GM18868 (cell line): ENCODE measurements around the gene LDB3.
"Not testable (repeated sequence)": the region's sequence is repeated elsewhere in the genome, so short reads cannot be mapped to it uniquely, and the experiment has no call there.

ENCODE experiments used
- ATAC-seq: cut with Tn5 transposase; IDR thresholded peaks from one replicate; pipeline ENCODE4 v1.9.1; 2021; ENCODE audit warnings: mild to moderate bottlenecking, moderate library complexity; ENCODE audit not compliant: unreplicated experiment

Gene LDB3

DNA sequence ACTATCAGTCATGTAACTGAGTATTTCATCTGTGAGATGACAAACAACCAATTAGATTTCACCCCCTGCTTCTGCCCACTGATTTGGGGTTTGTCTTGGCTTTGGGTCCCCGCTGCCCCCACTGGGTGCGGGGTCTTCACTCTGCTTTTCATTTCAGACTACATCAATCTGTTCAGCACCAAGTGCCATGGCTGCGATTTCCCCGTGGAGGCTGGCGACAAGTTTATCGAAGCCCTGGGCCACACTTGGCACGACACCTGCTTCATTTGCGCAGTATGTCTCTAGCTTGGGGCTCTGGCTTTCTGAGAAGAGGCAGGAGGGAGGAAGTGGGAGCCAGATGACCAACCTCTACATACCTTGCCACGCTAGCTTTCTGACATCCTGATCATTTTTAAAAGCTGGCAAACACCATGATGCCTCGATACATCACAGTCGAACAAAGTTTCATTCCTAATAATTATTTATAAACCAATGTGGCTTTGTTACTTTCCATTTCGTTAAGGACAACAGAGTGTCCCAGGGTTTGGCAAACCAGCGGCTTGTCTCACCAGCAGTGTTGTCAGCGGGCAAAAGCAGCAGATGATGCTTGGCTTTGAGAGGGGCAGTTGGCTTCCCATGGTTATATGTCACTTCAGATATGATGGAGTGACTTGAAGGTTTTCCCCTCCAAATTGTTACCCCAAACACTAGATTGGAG is 57.8 kb downstream of the LDB3 start:
- ATAC-seq: no peak

DNA sequence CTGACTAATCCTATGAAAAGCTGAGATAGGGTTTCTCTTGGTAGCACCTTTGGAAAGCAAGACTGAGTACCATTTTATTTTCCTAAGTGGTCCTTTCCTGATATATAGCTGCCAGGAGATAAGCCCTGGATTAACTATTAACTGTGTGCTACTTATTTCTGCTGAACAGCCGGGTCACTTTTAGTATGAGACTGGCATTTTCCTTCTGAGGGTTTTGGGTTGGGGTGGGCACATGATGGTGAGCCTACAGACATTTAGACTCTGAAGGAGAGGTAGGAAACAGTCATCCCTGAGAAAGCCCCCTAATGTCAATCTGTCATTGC is 58.3 kb downstream of the LDB3 start:
- ATAC-seq: no peak

DNA sequence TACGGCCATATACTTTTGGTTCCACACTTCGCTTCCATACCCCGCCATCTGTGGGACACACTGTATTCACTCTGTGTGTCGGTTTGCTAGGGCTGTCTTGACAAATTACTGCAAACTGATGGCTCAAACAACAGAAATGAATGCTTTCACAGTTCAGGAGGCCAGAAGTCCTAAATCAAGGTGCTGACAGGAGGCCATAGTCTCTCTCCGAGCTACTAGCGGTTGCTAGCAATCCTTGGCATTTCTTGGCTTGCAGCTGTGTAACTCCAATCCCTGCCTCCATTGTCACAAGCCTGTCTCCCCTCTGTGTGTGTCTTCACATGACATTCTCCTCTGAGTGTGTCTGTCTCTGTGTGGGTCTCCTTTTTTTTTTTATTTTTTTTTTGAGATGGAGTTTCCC is 59.2 kb downstream of the LDB3 start:
- no peak for ATAC-seq

DNA sequence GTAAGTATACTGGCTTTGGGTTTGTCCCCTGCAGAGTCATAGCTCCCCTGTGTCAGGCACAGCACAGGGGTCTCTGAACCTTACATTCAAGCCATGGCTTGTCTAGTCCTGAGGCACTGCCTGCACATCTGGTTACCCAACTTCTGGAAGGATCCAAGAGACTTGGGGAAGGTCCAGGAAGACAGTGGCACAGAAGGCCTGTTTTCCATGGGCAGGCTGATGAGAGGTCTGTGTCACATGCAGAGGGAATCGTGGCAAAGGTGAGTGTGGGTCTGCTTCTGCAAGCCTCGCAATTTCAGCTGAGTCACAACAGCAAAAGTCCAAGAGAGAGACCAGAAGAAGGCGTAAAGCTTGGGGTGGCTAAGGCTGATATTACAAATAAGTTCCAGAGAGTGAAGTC is 59.7 kb downstream of the LDB3 start:
- no peak for ATAC-seq

DNA sequence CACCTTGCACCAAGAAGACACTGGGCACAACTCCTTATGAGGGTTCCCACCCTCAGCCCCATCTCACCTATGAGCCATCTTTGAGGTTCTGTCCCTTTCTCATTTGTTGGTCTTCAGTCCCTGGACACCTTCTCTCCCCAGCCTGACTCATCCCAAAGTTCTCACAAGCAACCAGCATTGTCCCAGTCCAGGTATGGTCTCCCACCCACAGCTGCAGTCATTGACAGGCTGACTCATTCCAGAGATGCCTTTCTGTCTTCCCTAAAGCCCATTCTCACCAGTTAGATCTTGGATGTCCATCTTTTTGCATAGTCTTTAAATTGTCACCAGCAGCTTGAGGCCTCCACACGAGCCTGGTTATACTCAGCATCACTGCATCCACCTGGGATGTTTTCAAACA is 61.4 kb downstream of the LDB3 start:
- ATAC-seq: no peak

DNA sequence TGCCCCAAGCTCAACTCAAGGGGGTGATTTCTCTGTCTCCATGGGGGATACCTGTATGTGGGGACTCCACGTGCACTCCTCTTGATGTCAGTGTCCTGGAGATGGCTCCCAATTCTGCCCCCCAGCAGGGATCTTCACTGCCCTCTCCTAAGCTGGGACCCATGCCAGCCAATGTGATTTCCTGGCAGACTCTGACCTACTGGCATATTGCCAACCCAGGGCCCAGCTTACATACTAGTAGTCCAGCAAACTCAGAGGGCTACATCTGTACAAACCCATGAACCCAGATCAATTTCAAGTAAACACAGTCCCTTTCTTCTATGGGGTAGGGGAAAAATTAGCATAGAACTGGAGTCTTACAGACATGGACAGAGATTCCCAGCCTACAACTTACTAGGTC is 61.9 kb downstream of the LDB3 start:
- no peak for ATAC-seq

DNA sequence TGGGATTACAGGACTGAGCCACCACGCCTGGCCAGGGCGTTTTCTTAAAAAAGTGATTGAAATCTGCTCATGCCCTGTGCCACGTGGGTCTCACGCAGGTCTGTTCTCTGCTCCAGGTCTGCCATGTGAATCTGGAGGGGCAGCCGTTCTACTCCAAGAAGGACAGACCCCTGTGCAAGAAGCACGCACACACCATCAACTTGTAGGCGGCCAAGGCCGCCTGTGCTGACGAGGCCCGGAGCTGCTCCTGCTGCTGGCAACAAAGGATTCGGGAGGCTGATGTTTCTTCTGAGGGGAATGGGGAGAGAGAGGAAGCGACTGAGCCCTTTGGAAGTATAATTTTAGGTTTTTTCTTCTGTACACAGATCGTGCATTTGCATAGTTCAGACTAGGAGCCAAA is 64.5 kb downstream of the LDB3 start:
- ATAC-seq: no peak

DNA sequence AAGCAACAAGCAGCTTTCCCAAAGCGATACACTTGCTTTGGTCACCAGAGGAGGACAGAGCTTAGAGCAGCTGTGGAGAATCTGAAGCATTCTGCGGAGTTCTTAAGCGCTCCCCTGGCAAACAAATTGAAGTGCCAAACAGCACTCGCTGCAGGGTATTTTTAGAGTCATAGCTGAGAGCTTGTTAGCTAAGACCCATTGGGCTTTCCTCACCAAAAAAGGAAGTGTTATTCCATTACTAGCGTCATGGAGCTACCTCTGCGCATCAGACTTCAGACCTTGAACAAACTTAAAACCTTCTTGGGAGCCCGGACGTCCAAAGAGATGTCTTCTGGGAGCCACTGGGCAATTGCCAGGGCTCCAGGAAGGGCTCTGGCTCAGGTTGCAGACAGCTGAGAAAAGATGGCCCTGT is 65.0 kb downstream of the LDB3 start:
- ATAC-seq: no peak

DNA sequence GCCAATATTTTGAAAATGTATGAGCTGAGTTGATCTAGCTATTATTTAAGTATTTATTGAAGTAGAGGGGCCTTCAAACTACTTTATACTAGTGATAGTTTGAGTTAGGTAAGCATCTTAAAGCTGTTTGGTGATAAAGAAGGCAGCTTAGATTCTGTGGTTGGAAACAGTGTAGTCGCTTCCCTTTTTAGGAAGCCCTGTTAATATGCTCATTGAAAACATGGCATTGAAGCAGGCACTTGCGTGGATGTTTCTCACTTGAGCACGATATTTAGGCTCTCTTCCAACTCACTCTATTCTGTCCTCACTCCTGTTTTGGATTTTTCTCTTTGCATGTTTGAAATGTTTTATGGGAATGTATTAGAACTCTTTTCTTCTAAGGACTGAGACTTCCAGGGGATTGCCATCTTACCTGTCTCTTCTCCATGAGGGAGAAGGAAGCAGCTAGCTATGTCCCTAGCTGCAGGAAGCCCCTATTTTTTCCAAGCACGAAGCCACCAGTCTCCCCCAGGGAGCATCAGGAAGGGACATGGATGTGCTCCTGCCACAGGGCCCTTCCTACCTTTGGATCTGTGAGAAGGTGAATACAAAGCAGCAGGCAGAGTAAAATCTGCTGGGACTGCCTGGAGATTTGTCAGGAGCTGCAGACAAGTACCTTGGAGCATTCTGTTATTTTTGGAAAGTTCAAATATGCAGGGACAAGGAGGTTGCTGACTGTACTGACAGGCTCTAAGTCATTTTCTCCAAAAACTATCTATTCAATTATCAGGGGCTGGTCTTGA is 66.1 kb downstream of the LDB3 start:
- ATAC-seq: peak; percentile 76

DNA sequence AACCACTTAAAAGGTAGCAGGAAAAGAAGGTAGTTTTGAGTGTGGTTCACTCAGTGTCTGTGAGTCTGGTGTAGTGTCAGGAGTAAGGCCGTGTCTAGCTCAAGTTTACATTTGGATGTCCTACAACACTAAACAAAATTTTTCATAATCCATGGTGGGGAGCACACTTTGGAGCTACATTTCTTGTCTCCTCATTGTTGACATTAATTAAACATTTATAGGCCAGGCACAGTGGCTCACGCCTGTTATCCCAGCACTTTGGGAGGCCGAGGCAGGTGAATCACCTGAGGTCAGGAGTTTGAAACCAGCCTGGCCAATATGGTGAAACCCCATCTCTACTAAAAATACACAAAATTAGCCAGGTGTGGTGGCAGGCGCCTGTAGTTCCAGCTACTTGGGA is 67.0 kb downstream of the LDB3 start:
- ATAC-seq: not testable (repeated sequence)

DNA sequence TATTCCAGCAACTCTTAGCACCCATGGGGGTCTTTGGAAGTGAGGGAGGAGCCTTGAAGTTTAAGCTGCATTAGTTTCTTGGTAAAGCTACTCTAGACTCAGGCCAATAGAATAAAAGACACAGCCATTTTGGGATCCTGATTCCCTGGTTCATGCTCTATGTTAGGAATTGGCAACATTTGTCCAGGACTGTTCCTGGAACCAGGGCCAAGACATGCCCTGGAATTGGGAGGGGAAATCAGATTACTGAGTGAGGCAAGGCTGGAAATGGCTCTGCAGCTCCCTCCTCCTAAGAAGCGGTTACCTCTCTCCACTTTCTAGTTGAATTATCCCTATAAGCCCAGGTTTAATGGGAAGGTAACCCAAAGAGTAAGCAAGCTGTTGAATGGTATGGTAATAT is 73.9 kb downstream of the LDB3 start:
- no peak for ATAC-seq

DNA sequence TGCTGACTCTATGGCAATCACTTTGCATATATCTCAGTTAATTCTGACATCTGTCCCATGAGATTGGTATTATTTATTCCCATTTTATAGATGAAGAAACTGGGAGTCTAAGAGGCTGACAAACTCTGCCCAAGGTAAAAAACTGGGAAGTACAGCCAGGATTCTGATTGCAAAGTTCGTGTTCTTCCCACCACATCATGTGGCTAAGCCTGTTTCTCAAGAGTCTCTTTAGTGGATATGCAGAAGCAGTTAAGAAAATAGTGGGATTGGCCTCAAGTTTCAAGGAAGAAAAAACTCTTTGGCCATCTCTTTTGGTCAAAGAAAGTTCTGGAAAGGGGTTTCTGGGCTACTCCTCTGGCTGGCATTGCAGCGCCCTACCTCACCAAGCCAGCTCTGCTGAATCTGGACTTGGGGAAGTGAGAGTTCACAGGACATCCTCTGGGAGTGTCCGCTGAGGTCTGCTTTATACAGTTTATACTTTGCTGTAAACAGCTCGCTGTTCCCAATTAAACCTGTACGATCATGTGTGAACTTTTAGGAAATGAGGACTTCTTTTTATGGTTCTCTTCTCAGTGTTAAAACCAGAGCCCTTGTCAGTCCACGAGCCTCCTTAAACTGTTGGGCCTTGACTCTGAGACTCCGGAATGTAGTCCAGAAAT is 75.9 kb downstream of the LDB3 start:
- ATAC-seq: no peak

DNA sequence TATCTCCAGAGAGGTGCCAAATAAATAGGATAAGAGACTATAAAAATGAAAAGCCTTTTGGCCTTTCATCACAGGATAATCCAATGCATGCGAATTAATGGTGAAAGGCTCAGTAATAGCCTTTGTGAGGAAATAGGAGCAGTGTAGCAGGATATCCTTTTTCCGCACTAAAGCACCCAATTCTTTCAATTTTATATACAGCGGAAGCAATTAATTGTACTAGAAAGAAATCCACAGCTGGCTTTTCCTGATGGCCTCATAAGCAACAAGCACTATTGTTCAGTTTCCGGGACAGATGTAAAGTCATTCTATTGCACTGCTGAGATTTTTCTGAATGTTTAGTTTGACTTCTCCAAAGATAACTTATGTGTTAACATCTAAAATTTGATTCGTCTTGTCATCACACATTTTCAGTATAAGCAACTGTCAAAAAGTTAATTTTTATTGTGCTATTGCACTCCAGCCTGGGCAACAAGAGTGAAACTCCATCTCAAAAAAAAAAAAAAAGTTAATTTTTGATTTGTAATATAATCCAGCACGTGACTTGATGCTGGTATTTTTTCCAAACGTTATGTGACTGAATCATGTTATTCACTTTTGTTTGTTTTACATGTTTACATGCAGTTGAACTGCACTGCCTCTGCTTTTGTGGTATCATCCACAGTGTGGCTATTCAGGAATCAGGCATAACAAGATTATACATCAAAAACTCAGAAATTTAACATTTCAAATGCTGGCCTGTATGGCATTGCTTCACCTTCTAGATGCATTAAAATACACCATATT is 79.7 kb downstream of the LDB3 start:
- ATAC-seq: no peak

DNA sequence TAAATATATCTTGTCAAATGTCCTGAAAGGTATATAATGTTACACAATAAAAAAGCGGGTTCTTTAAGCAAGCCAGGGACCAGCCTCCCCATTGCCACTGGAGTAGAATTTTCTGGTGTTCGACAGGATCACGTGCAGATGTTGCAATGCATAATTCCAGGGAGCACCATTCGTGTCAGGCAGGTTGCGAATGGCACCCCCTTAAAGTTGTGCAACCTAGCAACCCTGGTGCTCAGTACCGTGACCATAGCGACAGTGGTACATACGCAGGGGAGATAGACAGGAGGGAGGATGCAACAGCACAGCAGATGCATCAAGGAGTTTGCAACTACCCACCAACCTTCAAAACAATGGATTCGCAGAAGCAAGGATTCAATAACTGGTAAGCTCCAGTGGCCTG is 81.5 kb downstream of the LDB3 start:
- ATAC-seq: no peak

DNA sequence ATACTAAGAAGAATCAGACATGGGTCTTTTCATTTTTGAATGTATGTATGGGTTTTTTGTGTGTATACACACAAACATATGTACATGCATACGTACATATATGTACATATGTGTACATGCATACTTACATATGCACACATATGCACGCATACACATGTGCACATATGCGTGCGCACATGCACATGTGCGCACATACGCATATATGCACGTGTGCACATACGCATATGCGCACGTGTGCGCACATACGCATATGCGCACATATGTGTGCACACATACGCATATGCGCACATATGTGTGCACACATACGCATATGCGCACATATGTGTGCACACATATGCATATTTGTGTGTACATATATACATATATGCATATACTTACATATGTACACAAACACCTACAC is 83.2 kb downstream of the LDB3 start:
- ATAC-seq: no peak

DNA sequence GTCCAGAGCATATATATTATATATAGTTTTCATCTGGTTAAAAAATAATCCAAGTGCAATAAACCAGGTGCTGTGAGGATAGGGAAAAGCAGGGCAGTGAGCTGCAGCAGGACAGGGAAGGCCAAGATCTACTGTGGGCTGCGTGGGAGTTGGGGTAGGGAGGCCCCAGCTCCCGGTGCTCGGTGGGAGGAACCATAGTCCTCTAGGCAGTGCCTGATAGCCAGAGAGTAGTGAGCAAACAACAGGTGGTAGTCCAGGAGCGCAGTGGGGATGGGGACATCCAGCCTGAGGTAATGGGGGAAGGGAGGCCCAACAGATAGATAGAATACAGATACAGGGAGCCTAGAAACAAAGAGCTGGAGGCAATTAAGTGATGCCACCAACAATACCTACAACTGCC is 84.0 kb downstream of the LDB3 start:
- ATAC-seq: no peak

DNA sequence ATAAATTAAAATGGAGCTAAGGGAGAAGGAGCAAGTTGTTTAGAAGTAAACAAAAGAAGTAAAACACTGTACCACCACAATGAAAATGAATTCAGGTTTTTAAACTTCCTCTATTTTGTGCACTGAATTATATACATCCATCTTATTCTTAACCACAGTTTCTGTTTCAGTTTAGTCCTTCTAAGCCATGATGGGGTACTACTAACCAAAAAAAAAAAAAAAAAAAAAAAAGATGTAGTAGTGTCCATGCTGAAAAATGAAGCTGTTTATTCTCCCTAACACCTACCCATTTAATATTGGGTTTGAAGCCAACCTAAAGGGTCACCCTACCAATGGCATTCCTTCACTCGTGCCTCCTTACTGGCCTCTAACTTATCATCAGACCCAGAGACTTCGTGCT is 84.7 kb downstream of the LDB3 start:
- peak; percentile 24 for ATAC-seq

DNA sequence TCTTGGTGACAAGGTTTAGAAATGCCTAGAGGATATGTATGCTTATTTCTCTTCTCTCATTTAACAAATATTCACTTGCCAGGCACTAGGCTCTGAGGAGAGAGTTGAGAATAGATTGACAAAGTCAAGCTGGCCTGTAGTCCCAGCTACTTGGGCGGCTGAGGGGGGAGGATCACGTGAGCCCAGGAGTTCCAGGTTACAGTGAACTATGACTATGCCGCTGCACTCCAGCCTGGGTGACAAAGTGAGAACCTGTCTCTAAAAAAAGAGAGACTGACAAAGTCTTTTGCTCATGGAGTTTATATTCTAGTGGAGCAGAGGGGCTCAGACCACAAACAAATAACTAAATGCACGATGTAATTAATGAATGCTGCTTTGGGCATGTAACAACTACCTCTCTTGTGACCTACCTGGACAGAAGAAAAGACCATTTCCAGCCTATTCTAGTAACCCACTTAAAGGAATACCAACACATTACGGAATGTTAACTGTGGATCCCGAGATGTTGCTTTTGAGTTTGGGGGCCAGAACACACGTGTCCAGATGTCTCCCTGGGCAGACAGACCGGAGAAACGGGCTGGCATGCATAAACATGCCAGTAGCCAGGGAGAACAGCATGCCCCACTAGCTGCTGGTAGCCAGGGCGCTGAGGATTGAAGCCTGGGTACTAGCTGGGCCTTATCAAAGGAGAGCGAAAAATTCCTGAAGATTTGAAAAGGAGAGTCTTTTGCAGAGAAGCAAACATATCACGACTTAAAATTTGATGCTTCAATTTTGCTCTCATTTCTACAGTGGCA is 85.5 kb downstream of the LDB3 start:
- no peak for ATAC-seq

DNA sequence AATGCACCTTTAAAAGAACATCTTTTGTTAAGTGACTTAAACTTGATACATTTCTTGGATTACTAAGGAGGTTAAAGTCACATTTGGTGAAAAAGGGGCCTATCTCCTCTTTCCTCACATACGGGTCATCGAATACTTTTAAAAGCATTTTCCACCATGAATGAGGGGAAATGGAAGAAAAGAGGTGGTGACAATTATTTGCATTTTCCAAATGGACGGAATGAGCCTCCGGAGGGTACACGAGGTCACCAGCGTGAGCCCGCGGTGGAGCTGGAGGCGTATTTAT is 87.1 kb downstream of the LDB3 start:
- ATAC-seq: no peak

DNA sequence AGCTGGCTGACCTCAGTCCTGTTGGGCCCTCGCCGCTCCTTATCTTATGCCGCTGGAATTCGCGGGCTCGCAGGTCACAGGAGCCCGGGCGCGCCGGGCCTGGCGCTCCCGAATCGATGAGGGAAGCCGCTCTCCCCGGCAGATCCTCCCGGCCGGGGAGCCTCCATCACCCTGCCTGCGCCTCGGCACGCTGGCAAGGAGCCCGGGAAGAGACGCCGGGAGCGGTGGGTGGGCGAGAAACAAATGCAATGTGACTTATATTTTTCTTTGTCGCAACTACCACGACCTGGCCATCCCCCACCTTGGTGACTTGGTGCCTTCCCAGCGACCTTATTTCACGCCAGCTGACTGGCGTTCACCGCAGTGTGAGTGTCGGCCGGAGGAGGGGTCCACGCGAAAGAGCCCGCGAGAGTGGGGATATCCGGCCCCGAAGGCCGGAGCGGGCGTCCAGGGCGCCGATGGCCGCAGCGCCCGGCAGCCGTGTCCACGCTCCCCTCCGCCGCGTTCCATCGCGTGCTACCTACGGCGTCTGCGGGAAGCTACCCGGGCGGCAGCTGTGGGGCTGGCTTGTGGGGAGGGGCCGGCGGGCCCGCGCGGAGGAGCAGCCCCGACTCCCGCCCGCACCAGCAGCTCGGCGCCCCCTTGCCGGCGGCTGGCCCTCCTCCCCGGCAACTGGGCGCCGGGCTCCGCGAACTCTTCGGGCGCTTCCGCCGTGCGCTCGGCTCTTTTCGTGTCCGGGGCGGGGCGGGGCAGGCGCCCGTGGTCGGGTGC is 87.6 kb downstream of the LDB3 start:
- peak; percentile 82 for ATAC-seq
